COR-L47 (cell line): ENCODE measurements around the gene LIMK1.
"Not testable (repeated sequence)": the region's sequence is repeated elsewhere in the genome, so short reads cannot be mapped to it uniquely, and the experiment has no call there.

Experiments
- DNase-seq: peaks from one replicate; lab custom pipeline; 2025; lab: John Stamatoyannopoulos, UW

Gene LIMK1

DNA sequence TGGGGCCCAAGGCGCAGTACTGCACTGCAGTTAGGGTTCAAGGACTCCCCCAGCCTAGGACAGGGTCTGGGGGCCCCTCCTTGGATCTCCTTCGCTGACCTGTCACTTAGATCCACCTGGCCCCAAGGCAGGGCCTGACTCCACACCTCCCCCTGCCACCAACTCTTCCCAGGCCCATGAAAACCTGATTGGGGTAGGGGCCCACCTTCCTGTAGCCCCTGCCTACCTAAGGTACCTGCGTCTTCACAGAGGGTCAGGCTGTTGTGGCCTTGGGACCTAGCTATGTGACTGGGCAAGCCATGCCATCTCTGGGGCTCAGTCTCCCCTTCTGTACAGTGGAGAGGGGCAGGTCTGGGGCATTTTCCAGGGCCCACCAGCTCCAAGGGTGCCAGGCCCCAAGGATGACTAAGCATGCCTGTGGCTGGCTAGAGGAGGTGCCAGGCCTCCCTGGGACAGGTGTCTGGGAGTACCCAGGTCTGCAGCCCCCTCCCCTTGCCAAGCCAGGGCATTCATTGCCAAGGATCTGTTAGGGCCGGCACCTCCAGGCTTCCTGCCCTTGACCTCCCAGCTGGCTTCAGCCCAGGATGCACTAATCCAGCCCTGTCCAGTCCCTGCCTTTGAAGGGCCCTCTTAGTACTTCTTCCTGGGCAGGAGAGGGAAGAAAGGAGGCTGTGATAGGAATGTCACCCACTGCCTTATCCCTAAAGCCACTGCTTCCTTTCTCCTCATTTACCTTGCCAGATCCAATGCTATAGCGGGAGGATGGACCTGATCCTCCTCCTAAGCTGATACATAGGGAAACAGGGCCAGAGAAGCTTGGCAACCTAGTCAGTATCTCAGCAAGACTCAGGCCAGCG is 1.3 kb downstream of the LIMK1 start:
- no peak for DNase-seq

DNA sequence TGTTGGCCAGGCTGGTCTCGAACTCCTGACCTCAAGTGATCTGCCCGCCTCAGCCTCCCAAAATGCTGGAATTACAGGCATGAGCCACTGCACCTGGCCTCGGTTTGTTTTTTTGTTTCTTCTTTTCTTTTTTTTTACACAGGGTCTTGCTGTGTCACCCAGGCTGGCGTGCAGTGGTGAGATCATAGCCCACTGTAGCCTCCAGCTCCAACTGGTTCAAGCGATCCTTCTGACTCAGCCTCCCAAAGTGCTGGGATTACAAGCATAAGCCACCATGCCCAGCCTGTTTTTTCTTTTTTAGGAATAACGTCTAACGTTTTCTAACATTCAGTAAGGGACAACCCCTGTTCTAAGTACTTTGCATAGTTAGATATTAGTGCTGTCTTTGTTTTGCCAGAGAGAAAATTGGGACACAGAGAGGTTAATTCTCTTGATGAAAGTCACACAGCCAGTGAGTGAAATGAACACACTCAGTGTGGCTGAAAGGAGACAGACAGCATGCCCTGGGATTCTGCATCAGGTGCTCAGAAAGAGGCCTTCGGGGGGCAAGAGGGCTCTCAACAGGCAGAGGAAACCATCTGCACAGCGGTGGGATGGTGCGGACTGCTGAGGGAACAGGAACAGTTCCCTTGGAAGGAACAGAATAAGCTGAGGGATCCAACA is 4.3 kb downstream of the LIMK1 start:
- DNase-seq, result no peak

DNA sequence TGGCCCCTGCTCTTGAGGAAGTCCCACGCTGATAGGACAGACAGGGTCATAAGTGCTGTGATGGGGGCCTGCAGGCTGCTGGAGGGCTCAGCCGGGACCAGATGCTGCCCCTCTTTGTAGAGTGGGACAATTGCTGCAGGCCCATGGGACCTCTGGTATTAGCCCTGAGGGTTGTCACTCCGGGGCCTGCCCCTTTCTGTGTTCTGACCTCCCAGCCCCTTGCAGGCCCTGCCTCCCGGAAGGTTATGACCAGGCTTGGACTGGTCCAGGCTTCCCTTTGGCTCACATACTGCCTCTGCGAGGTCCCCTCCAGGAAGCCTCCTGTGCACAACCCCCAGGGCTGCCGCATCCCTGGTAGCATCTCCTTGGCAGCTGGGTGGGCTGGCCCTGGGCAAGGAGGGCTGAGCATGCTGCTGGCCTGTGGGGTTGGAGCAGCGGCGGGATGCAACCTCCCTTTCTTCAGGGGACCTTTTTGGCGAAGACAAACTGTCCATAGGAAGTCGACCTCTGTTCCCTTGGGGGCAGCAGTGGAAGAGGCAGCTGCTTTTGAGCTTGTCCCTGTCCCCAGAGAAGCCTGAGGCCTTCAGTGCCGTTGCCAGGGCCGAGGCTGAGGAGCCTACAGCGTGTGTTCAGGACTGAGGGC is 8.8 kb downstream of the LIMK1 start:
- no peak for DNase-seq

DNA sequence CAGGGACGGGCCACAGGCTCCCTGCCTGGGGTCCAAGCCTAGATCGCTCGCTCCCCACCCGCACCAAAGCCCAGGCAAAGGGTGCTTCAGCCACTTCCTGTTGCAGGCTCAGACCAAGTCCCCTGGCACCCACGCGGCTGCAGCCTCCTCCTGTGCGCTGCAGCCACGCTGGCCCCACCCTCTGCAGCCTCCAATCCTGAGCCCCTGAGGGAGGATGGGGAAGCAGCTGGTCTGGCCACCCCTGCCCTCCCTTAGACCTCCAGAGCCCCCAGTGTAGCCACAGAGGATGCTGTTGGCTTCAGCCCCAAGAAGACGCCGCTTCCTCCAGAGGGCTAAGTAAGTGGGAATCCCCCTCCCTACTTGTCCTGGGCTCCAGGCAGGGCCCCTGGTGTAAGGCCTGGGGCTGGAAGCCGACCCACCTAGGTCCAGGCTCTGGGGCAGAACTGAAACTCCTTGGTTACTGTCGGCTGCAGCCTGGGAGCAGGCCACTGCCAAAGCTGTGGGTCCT is 9.4 kb downstream of the LIMK1 start:
- DNase-seq, result peak; percentile 33

DNA sequence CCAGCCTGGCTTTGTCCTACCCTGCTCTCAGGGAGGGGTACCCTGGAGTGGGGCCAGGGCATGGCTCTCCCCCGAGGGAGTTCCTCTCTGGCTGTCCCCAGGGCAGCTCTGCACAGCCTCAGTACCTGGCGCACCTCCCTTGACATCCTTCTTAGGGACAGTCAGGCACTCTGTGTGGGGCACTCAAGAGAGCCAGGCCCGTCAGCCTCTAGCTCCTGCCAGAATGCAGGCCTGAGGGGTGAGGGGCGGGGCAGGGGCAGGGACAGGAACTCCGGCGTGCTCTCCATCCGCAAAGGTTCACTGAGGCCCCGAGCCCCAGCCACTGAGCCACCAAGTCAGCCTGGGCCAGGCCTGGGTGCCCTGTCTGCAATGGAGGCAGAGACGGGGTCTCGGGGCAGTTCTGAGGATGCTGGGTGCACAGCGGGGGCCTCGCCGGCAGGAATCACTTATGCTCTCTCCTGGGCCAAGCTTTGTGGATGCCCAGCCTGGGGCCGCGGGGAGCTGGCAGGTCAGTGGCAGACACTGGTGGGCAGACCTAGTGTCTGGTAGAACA is 10.1 kb downstream of the LIMK1 start:
- DNase-seq, result peak; percentile 60

DNA sequence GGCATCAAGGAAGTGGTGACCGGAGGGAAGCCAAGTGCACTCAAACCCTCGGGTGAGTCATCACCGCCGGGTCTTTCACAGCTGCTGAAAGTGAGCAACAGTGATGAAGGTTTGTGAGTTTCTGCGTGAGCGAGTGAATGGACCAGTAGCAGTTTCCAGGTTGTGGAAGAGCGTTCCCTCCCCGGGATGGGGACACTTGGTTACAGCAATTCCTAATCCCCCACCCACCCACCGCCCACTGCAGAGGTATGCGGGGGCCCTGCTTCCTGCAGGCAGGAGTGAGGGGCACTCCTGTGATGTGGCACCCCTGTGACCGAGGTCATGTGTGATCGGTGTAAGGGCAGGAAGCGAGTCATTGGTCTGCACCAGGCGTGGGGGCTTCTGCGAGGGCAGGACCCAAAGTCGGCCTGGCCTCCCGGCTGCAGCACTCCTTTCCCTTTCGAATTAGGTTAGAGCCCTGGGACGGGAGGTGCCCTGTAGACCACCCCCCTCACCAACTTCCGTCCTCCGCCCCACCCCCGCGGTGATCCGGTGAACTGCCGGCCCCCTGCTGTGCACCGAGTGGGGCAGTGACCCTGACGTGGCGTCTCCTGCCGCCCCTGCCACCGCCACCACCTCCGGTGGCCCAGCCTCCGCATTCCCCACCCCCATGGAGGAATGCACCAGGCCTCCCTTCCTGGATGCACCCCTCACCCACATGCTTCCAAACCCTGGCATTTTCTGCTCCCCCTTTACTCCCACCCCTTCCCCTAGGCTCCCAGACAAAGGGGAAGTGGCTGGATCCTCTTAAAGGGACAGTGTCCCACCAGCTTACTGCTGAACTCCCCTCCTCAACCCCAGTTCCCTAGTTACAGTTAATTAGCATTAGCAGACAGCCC is 10.9 kb downstream of the LIMK1 start:
- DNase-seq, result no peak

DNA sequence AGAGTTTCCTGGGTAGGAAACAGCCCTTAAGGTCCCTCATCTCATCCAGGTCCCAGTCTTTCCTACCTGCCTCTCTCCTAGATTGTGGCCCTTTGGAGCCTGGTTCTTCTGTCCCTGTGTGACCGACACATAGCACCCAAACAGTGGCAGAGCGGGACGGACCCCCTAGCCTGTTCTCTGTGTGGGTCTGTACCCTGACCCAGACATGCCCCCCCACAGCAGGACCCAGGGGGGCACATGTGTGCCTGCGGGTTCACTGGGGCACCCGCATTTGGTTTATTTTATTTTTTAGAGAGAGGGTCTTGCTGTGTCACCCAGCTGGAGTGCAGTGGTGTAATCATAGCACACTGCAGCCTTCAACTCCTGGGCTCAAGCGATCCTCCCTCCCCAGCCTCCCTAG is 11.5 kb downstream of the LIMK1 start:
- DNase-seq, result no peak

DNA sequence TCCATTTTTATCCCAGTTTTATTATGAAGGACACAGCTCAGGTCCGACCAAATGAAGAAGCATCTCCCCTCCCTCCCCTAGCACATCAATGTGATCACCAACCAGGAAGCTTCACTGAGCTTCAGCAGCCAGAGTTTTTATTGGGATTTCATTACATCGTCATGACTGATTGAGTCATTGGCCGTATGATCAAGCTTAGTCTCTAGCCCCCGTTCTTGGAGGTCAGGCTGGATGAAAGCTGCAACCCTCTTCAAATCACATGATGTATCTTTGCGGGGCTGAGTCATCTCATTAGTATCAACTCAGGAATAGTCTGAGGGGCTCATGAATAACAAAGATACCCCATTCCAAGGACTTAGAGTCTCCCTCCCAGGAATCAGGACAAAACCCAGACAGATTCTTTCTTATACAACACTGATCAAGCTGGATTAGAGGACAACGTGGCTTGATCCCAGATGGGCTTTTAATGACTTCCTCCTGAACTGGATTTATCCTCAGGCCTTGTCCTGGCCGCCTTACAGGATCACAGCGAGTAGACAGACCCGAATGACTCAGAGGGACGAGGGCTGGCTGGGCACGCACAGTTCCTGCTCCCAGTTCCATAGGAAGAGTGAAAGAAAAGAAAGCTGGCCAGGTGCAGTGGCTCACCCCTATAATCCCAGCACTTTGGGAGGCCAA is 14.5 kb downstream of the LIMK1 start:
- no peak for DNase-seq

DNA sequence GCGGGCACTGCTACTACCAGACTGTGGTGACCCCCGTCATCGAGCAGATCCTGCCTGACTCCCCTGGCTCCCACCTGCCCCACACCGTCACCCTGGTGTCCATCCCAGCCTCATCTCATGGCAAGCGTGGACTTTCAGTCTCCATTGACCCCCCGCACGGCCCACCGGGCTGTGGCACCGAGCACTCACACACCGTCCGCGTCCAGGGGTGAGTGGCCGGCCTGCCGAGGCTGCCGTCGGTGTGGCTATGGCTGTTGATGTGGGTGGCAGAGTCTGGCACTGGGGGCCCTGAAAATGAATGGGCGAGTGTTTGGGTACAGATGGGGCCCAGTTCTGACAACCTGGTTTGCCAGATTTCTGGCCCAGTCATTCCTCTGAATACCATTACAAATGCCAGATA is 15.4 kb downstream of the LIMK1 start:
- no peak for DNase-seq

DNA sequence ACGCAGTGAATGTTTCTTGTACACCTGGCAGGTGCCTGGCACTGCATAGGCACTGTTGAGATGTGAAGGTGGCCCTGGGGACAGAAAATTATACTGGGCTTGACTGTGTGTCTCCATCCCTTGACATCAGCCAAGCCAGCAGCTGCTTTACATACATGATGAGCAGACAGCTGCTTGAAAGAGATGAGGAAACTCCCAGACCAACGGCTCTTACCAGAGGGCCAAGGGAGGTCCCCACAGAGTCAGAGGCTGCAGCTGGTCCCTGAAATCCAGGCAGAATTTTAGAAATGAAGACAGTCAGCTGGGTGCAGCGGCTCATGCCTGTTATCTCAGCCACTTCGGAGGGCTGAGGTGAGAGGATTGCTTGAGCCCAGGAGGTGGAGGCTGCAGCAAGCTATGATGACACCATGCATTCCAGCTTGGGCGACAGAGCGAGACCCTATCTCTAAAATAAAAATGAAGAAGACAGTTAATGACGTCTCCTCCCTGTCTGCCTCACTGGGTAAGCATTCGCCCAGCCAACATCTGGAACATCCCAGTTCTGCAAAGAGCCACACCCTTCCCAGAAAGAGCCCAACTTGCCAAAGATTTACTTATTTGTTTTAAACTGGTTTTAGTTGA is 17.6 kb downstream of the LIMK1 start:
- DNase-seq, result no peak

DNA sequence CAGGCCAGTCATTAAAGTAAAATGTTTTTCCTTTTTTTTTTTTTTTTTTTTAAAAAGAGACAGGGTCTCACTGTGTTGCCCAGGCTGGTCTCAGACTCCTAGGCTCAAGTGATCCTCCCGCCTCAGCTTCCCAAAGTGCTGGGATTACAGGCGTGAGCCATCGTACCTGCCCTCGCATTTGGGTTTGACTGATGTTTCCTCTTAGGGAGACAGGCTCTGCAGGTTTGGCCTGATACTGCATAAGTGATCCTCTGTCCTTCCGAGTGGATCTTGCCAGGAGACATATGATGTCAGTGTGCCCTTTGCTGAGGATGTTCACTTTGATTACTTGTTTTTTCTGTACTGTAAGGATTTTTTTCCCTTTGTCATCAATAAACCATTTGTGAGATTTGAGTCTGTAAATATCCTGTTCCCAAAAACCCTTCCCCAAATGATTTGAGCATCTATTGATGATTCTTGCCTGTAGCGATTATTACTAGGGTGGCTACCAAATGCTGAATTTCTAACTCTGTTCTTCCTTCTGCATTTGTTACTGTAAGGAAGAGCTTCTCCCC is 19.7 kb downstream of the LIMK1 start:
- DNase-seq, result no peak

DNA sequence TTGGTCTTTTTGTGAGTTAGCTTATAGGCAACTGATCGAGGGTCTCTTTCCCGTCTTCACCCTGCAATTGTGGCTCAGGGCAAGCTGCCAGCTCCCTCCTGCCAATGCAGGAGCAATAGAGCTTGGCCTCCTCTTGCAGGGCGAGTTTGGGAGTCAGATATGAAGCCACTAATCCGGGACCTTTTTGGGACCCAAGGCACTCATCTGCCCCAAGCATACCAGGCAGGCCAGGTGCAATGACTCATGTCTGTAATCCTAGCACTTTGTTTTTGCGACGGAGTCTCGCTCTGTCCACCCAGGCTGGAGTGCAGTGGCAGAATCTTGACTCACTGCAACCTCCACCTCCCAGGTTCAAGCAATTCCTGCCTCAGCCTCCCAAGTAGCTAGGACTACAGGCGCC is 21.1 kb downstream of the LIMK1 start:
- no peak for DNase-seq

DNA sequence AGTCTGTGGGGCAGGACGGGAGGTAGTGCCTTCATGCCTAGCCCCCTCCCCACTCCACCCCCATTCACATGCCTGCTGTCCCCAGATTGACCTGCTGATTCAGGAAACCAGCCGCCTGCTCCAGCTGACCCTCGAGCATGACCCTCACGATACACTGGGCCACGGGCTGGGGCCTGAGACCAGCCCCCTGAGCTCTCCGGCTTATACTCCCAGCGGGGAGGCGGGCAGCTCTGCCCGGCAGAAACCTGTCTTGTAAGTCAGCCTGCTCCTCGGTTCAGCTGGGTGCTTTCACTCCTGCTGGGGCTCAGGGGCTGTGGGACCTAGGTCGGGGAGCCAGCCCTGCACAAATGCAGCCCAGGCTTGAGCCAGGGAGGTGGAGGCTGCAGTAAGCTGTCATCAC is 22.4 kb downstream of the LIMK1 start:
- DNase-seq, result no peak

DNA sequence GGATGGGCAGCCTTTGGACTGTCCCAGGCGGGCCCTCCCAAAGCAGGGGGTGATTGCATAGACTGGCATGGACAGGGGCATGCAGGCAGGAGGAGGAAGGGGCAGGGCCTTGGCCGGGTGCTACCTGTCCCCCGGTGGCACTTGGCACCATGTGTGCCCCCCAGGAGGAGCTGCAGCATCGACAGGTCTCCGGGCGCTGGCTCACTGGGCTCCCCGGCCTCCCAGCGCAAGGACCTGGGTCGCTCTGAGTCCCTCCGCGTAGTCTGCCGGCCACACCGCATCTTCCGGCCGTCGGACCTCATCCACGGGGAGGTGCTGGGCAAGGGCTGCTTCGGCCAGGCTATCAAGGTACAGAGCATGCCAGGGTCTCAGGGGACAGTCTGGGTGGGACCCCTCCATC is 23.2 kb downstream of the LIMK1 start:
- no peak for DNase-seq

DNA sequence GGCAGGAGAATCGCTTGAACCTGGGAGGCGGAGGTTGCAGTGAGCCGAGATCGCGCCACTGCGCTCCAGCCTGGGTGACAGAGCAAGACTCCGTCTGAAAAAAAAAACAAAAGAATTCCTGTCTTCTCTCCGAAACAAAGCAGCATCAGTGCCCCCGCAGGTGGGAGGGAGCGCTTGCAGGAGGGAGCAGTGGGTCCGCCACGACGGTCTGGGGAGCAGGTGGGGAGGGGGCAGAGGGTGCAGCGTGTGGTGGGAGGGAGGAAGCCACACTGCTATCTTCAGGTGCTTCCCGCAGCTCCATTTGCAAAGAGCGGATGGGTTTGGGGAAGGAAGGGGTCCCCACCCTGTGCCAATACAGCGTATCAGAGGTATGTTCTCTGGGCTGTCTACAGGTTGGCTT is 31.7 kb downstream of the LIMK1 start:
- no peak for DNase-seq

DNA sequence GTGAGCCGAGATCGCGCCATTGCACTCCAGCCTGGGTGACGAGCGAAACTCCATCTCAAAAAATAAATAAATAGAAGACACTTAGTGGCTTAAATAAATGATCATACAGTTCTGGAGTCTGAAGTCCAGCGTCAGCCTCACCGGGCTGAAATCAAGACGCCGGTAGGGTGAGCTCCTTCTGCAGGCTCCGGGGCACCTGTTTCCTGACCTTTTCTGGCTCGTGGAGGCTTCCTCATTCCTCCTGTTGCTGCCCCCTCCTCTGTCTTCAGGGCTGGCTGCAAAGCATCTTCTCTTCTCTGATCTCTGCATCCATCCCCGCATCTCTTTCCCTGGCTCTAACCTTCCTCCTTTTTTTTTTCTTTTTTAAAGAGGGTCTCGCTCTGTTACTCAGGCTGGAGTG is 32.8 kb downstream of the LIMK1 start:
- no peak for DNase-seq

DNA sequence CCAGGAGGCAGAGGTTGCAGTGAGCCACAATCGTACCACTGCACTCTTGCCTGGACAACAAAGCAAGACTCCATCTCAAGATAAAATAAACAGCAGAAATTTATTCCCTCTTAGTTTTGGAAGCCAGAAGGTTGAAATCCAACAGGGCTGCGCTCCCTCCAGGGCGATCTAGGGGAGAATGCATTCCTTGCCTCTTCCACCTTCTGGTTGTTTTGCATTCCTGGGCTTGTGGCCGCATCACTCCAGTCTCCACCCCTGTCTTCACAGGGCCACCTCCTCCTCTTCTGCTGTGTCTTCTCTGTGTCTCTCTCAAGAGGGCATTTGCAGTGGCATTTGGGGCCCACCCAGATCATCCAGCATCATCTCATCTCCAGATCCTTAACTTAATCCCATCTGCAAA is 36.2 kb downstream of the LIMK1 start:
- no peak for DNase-seq

DNA sequence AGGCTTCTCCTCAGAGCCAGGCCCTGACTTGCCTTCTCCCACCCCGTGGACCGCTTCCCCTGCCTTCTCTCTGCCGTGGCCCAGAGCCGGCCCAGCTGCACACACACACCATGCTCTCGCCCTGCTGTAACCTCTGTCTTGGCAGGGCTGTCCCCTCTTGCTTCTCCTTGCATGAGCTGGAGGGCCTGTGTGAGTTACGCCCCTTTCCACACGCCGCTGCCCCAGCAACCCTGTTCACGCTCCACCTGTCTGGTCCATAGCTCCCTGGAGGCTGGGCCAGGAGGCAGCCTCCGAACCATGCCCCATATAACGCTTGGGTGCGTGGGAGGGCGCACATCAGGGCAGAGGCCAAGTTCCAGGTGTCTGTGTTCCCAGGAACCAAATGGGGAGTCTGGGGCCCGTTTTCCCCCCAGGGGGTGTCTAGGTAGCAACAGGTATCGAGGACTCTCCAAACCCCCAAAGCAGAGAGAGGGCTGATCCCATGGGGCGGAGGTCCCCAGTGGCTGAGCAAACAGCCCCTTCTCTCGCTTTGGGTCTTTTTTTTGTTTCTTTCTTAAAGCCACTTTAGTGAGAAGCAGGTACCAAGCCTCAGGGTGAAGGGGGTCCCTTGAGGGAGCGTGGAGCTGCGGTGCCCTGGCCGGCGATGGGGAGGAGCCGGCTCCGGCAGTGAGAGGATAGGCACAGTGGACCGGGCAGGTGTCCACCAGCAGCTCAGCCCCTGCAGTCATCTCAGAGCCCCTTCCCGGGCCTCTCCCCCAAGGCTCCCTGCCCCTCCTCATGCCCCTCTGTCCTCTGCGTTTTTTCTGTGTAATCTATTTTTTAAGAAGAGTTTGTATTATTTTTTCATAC is 38.0 kb downstream of the LIMK1 start:
- no peak for DNase-seq

DNA sequence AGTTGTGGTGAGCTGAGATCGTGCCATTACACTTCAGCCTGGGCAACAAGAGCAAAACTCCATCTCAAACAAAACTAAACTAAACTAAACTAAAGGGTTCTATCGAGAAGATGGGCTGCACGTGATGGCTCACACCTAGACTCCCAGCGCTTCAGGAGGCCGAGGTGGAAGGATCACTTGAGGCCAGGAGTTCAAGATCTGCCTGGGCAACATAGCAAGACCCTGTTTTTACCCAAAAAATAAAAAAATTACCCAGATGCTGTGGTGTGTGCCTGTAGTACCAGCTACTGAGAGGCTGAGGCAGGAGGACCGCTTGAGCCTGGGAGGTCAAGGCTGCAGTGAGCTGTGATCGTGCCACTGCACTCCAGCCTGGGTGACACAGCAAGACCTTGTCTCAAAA is 40.3 kb downstream of the LIMK1 start:
- not testable (repeated sequence) for DNase-seq
